ENCODE measurements around the gene EPM2AIP1.
"Not testable (repeated sequence)": the region's sequence is repeated elsewhere in the genome, so short reads cannot be mapped to it uniquely, and the experiment has no call there.

Gene EPM2AIP1

GRCh38 chr3:36964331-36964730 lies 28.6 kb downstream of the EPM2AIP1 start:
- TF ChIP-seq, protein P1, sequence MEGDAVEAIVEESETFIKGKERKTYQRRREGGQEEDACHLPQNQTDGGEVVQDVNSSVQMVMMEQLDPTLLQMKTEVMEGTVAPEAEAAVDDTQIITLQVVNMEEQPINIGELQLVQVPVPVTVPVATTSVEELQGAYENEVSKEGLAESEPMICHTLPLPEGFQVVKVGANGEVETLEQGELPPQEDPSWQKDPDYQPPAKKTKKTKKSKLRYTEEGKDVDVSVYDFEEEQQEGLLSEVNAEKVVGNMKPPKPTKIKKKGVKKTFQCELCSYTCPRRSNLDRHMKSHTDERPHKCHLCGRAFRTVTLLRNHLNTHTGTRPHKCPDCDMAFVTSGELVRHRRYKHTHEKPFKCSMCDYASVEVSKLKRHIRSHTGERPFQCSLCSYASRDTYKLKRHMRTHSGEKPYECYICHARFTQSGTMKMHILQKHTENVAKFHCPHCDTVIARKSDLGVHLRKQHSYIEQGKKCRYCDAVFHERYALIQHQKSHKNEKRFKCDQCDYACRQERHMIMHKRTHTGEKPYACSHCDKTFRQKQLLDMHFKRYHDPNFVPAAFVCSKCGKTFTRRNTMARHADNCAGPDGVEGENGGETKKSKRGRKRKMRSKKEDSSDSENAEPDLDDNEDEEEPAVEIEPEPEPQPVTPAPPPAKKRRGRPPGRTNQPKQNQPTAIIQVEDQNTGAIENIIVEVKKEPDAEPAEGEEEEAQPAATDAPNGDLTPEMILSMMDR (conservative IDR thresholded peaks at IDR 0.05; ENCODE audit: low read depth, low read length): no peak
- H3K4me3 ChIP-seq (ENCODE audit: low read length): no peak overlapping the region
- DNase-seq (ENCODE audit: low read depth): no peak

- DNase-seq (ENCODE audit: low read depth); H3K4me3 ChIP-seq (ENCODE audit: low read length): not testable (repeated sequence)
Observed at GRCh38 chr3:36963008-36963407, 29.9 kb downstream of the EPM2AIP1 start.

DNA sequence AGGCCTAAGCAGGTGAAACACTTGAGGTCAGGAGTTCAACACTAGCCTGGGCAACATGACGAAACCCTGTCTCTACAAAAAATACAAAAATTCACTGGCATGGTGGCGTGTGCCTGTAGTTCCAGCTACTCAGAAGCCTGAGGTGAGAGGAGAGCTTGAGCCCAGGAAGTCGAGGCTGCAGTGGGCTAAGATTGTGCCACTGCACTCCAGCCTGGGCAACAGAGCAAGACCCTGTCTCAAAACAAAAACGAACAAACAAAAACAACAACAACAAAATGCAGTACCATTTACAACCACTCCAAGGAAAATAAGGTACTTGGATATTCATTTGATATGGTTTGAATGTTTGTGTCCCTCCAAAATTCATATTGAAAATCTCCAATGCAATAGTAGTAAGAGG lies 32.4 kb downstream of the EPM2AIP1 start:
- no peak overlapping the region for H3K4me3 ChIP-seq (ENCODE audit: low read length)
- no peak for DNase-seq (ENCODE audit: low read depth)
- TF ChIP-seq, protein P1 (conservative IDR thresholded peaks at IDR 0.05; ENCODE audit: low read depth, low read length): no peak

- DNase-seq (ENCODE audit: low read depth): peak; percentile 71
- H3K4me3 ChIP-seq (ENCODE audit: low read length): no peak overlapping the region
- TF ChIP-seq, protein P1 (conservative IDR thresholded peaks at IDR 0.05; ENCODE audit: low read depth, low read length): no peak
Observed at GRCh38 chr3:36959821-36960220, 33.1 kb downstream of the EPM2AIP1 start.

DNA sequence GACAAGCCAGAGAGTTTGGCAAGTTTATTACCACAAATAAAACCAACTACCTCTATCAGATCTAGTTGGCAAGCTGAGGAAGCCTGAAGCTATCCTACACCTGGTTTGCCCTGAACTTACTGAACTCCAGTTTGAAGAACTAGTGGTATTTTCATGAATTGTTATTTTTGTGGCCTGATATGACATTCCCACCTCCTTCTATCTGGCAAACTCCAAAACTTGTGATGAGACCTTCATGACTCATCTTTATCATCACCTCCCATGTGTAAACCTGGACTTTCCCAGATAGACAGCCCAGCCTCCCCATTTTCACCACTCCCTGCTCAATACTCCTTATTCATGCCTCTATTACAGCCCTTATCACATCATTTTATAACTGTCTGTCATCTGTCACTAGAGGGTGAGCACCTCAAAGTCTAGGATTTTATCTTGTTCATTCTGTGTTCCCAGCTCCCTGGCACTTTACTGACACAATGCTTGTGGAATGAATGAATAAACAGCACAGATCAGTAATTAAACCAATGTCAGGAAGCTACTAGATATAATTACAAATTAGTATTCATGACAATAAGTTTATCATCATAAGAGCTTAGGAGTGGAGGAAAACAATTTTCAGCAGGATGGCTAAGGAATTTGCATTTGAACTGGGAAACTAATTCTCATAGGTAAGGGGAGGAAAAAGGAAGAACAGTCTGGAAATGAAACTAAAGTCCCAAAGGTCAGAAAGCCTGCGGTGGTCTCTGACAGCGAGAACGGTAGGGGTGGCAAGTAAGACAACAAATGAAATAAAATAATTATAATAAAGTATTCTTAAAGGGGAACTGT lies 34.9 kb downstream of the EPM2AIP1 start:
- H3K4me3 ChIP-seq (ENCODE audit: low read length): no peak overlapping the region
- TF ChIP-seq, protein P1 (conservative IDR thresholded peaks at IDR 0.05; ENCODE audit: low read depth, low read length): no peak
- no peak for DNase-seq (ENCODE audit: low read depth)

- H3K4me3 ChIP-seq (ENCODE audit: low read length): no peak overlapping the region
- TF ChIP-seq, protein P1 (conservative IDR thresholded peaks at IDR 0.05; ENCODE audit: low read depth, low read length): peak; percentile 6
- DNase-seq (ENCODE audit: low read depth): no peak
Observed at GRCh38 chr3:36957063-36957462, 35.9 kb downstream of the EPM2AIP1 start.

DNA sequence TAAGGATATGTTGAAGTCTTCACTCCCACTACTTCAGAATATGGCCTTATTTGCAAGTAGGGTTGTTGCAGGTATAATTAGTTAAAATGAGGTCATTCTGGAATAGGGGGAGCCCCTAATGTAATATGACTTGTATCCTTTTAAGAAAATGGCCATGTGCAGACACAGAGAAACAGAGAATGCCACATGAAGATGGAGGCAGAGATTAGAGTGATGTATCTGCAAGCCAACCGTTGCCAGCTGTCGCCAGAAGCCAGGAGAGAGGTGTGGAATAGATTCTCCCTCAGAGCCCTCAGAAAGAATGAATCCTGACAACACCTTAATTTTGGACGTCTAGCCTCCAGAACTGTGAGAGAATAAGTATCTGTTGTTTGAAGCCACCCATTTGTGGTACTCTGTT lies 36.8 kb downstream of the EPM2AIP1 start:
- H3K4me3 ChIP-seq (ENCODE audit: low read length): no peak overlapping the region
- TF ChIP-seq, protein P1 (conservative IDR thresholded peaks at IDR 0.05; ENCODE audit: low read depth, low read length): no peak
- DNase-seq (ENCODE audit: low read depth): no peak
